CD4-positive, alpha-beta T cell treated with Interleukin-1 beta for 1 hour (primary cell): ENCODE measurements around the gene CGNL1.

Experiments
- DNase-seq, 2 donors: peaks; one replicate each; pipeline ENCODE4 v3.0.0-alpha.2; 2020 to 2022

CGNL1 gene

DNA sequence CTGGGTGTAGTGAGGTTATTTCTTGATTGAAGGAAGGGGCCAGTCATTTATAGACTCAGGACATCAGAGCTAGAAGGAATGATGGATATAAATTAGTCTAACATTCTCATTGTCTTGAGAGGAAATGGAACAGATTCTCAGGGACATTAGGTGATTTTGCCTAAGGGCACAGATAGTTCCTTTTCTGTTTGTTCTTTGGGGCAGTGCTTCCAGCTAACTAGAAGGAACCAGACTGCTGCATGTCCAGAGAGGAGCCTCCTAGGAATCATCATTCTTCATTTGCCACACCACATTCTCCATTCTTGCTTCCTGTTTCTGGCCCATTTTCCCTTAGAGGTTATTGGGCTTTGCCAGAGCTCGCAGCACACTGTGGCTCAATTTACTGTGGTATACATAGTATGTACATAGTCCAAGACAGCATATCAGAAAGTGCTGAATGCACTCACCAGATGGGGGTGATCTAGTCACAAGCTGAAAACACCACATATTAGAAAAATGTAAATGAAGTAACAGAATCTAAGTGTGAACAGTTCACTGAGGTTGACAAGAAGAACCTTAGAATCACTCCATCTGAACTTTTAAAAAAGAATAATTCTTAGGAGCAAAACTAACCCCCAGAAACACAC lies 152.7 kb downstream of the CGNL1 start:
- no peak for DNase-seq

DNA sequence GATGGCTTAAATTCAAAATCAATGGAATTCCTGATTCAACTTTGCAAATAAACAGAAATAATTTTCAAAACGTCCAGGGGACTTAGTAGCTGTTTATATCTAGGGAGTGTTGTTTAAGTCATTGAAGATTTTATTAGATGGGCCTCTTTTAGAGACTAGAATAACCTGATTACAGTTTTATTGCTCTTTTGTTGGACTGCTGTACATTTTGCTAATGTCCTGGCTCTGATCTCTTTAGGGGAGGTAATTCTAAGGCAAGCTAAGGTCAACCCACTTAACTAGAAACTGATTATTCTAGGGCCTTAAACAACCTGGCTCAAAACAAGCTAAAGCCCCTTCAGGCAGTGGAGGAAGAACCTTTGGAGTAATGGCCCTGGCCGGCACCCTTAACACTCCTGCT lies 153.4 kb downstream of the CGNL1 start:
- no peak for DNase-seq

DNA sequence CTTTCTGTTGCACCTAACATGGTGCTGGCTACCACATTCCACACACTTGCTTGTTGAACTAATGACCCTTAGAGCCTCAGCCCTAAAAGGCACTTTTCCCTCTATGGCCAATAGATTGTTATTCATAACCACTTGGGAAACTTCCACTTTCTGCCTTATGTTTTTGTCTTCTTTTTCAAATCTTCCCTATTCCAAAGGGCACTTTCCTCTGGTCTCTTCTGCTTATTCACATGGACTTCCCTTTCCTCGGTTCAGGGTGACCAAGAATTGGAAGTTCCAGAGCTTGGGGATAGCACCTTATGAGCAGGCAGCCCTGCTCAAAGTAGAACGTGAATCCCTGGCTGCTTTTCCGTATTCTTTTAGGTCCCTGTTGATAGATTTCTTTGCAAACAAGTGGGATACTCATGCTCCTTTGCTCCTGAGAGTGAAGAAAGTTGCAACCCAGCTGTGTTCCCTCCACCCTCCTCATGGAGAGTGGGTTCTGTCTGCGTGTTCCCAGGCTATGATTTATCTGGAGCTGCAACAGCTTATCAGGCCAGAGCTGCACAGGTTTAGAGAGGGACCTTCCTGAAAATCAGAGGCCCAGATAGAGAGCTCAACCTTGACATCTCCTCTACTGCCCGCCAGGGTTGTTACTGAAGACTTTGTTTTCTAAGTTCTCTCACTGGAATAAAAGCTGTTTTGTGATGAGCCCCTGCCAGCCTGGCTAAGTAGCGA lies 156.6 kb downstream of the CGNL1 start:
- DNase-seq, result no peak

DNA sequence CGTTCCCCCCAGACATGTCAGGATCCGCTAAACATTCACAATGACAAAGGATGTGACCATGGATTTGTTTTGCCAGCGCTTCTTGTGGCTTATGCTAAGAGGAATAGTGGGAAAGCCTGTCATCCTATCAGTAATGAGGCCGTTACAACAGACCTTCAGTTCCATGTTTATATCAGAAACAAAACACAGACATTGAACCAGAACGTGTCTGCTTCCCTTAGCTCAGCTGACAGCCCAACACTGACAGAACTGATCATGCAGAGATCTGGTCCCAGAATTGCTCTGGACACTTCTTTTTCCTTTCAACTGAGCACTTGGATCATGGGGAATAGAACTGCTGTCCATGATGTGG lies 157.1 kb downstream of the CGNL1 start:
- DNase-seq, result no peak

DNA sequence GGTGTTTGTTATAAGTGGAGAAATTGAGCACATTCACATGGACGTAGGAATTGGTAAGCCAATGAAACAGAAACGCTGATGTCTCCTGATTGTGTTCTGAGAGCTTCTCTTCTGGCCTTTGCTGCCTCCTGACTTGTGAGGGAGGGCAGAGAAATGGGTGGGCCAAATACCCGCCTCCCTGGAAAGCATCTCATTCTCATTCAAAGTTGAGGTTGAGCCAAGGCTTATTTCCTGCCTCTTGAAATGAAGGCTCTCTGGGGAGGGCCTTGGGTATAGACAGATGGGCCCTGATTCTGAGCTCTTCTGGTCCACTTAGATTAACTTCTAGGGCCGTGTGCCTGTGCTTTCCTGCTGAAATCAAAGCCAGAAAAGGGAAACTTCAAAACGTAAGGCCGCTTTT lies 158.0 kb downstream of the CGNL1 start:
- no peak for DNase-seq

DNA sequence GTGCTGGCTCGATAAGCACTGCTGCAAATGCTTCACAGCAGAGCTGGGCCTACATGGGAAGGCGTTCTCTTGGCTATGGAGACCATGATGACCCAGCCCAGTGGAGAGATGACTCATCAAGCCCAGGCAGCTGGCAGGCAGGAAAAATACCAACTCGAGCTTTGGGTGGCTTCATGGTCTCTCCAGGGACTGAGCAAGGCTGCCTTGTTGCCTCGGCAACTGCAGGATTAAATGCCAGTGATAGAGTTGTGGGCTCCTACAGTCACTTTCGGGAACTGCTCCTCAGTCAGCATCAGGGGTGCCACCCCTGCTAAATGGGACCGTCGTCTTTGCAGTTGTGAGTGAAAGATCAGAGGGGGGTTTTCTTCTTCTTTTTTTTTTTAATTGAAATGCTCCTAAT lies 160.8 kb downstream of the CGNL1 start:
- DNase-seq, result no peak

DNA sequence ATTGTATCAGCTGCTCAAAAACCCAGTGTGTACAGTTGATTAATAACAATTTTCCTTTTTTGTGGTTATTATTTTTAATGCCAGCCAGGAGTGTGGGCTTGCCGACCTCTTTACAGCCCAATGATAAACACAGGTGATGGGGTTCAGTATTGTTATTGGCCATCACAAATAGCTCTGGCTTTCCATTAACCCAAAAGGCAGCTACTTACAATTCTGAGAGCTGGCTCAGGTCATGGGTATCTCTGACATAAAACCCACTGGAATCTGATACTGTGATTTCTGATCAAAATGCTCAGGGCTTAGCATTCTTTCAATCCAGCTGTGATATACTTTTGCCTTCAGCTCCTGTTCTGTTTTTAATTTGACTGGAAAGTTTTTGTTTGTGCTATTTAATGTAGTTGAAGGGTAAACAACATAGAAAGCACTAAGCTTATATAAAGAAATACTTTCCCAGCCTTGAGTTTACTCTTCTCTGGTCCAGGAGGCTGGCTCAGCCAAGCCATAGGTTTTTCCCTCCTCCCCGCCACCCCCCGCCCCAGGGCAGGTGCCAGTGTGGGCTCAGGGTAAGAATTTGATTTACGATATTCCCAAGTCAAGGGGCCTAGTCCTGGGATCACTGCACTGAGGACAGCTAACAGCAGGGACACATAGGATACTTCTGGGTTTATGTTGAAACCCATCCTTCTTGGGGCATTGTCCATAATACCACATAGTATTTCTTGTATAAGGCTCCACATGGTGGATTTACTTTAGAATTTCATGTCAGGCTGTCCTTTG lies 161.4 kb downstream of the CGNL1 start:
- no peak for DNase-seq

DNA sequence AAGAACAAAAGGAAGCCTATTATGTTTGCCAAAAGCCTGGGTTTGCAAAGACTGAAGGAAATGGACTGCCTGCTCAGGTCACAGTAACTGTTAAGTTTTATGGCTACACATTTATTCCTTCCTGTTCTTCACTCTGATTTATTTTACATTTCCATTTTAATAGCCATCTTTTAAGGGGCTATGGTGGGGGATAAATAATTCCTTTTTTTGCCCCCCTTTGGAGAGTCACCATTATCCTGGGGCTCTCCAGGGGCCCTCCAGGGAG lies 161.9 kb downstream of the CGNL1 start:
- DNase-seq, result no peak

DNA sequence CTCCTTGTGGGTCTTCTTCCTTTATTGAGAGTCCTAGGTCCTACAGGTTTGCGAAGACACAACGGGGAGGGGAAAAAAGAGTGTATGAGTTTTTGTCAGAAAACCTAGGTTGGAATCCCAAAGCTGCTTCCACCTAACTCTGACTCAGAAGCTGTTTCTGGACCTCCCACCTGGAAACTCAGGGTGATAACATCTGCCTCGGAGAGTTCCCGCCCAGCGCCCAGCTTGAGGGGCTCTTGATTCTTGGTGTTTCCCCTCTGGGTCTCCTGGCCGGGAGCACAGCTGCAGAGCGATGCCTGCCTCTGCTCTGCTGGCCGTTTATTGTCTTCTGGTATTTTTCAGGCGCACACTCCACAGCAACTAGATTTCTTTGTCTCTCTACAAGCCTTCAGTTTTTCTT lies 162.5 kb downstream of the CGNL1 start:
- no peak for DNase-seq

DNA sequence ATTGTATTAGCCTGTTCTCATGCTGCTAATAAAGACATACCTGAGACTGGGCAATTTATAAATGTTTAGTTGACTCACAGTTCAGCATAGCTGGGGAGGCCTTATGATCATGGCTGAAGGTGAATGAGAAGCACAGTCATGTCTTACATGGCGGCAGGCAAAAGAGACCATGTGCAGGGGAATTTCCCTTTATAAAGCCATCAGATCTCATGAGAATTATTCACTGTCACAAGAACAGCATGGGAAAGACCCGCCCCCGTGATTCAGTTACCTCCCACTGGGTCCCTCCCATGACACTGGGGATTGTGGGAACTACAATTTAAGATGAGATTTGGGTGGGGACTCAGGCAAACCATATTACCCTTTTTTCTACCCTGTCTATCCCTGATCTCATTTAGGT lies 163.9 kb downstream of the CGNL1 start:
- DNase-seq, result no peak

DNA sequence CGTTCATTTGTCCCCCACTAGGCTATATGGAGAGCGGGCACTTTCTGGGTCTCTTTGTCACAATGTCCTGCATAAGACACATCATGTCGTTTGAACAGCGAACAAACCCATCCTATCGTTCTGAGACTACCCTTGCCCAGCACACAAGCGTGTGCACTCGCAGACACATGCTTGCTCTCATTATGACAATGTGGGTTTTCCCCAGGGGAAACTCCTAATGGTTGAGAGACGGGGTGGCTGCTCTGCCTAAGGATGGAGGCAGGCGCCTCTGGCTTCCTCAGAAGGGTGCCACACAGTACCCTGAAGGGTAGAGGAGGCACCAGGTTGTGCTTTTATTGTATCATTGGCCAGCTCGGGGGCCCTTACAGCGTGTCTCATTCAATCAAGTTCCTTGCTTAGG lies 164.4 kb downstream of the CGNL1 start:
- DNase-seq, result no peak

DNA sequence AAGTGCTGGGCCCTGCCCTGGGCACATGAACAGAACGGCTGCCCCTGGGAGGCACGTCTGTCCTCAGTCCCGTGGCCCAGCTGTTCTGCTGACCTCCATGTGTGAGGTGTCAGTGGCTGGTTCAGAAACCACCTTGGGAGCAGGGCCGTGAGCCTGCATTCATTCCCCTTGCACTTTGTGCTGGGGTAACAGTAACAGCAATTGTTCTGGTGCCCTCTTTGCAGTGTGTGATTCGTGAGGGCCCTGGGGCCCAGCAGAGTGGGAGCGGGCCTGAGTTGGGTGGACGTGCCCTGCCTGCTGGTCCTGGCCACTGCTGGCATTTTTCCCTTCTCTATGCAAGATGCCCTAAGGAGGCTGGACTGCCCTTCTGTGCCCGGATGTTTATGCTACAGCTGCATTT lies 165.0 kb downstream of the CGNL1 start:
- no peak for DNase-seq

DNA sequence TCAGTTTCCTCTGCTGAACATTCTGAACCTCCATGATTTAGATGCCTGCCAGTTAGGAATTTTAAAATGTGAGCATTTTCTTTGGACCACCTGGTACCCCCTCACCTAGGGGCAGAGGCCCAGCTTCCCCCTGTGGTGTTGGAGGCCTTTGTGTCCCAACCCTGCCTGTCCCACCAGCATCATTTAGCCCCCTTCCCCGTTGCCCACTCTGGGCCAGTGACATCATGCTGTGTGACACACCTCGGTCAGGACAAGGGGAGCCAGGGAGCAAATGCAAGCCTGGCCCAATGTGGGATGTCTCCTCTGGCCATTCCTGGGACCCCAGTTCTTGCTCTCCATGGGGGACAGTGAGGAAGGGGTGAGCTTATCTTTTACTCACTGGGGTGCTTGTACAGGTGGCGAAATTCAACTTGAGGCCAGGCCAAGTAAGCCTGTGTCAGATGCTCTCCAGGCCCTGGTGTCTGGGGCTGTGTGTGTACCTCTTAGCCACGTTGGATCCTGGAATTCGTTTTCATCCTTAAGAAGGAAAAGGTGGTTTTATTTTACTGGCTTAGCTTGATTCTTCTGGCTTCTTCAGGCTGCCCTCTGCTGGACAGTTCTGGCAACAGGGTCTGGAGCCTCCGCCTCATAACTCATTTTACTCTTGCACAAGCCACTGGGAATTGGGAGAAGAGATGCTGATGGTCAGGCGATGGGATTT lies 165.7 kb downstream of the CGNL1 start:
- DNase-seq, result no peak

DNA sequence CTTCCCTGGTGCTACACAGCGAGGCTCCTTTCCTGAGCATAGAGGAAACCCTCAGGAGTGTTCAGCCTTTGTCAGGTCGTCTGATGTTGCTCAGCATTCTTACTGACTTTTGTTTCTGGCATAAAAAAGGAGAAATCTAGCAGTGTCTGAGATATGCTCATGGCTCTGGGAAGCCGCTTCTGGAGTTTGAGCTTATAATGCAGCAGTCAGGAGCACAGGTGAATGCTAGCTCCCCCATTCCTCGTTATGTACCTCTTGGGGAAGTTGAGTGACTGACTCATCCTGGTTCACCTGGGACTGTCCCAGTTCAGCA lies 166.2 kb downstream of the CGNL1 start:
- no peak for DNase-seq

DNA sequence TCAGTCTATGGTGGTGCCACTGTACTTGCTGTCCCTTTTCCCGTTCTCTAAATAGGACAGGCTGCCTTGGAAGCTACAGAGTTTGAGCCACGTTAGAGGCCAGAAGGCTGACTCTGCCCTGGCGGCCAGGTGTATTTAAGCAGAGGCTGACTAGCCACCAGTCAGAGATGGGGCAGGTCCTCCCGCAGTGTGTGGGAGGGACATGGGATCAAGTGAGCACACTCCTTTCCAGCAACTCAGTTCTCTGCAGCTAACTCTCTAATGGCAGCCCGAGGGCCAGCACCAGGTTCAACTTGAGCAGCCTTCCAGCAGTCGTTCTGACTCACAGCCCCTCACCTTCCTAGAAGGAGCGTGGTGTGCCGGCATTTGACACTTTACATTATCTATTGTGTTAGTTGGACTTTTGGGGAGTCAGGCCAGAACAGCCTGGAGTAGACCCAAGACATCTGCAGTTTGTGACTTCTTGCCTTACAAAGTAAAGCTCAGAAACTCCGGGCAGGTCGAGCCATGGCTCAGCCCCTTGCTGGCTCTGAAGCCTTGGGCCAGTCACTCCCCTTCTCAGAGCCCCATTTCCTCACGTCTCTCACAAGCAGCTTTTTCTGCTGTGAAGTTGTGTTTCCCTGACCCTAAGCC lies 168.7 kb downstream of the CGNL1 start:
- no peak for DNase-seq

DNA sequence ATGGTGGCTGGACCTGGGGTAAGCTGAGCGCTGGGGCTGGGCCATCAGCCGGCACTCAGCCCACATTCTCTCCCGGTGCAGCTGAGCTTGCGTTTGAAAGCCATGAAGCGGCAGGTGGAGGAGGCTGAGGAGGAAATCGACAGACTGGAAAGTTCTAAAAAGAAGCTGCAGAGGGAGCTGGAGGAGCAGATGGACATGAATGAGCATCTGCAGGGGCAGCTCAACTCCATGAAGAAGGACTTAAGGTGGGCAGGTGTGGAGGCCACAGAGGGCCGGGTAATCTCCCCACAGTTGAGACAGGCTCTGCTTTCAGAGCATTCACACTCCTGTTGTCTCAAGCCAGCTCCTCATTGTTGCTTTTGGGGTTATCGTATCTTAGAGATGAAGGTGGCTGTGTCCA lies 169.7 kb downstream of the CGNL1 start:
- no peak for DNase-seq

DNA sequence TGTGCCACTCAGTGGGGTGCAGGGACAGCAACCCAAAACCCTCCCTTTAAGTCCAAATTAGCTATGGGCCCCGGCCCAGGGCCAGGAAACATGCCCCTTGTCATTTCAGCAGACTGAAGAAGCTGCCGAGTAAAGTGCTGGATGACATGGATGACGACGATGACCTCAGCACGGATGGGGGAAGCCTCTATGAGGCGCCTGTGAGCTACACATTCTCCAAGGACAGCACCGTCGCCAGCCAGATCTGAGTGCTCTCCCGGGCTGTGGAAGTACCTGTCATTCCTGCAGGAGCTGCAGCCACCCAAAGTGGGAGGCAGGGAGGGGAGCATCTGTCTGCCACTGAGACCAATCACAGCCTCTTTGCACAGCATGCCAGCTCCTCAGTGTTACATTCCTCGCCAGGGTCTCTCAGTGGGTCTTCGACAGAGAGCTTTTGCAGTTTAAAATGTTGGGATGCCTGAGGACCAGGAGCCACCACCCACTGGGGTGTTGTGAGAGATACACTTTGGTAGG lies 171.0 kb downstream of the CGNL1 start:
- no peak for DNase-seq

DNA sequence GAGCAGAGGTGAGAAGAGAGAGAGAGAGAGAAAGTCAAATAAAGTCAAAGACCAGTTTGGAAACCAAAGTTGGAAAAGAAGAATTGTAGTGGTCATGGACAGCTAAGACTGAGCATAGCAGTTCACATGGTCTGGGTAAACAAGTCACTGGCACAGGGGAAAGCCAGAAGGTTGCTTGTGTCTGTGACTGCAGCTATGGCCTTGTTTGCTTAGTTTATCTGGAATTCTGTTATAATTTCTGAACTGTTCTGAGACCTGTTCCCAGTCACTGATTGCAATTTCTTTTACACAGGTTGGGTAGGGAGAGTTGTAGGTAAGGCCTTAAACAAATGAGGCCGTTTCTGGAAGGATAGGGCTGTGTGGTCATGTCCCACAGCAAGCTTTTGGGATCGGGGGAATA lies 172.0 kb downstream of the CGNL1 start:
- no peak for DNase-seq

DNA sequence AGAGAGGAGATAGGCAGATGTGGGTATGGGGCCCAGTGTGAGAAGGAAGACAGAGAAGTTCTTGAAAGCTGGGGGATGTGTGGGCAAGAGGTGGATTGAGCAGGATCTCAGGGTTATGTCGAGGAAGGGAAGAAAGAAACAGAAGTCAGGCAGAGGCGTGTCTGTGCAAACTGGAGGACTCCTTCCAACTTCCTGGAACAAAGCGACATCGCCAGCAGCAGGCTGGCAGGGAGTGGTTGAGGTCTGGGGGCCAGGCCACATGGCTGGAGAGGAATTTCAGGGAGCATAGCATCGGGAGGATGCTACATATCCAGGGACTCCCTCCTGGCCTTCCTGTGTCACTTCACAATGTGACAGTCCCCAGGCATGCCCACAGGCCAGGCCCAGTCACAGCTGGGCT lies 172.5 kb downstream of the CGNL1 start:
- DNase-seq, result no peak

DNA sequence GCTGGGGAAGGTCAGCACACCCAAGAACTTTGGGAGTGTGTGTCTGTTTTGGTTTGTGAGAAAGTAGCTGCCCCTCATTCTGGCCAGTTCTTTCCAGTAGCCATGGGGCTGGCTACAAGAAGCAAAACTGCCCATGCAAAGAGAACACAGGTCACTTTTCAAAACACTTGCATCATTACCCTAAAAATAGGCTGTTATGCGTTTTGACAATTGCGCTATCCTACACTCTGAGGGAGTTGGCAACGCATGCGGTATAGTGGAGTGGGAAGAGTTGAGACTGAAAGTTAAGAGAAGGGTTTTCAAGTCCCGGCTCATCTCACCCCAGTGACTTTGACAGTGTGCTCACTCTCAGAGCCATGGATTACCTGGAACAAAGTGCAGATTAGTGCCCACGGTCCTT lies 173.6 kb downstream of the CGNL1 start:
- DNase-seq, result no peak

DNA sequence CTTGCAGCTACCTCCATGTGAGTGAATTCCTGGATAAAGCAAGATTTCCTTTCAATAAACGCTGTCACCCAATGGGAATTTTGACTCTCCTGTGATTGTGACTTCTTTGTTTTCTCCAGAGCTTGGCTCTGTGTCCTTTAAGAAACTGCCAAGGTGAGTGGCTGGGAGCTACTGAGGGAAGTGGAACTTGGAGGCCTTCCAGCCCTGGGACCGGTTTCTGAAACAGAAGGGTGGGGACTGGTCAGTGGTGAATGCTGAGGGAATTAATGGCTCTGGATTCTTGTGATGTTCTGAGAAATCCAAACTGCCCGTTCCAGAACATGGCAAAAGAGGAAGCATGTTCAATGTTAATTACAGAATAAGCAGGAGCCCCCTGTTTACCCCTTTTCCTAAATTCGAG lies 174.3 kb downstream of the CGNL1 start:
- DNase-seq, result no peak

DNA sequence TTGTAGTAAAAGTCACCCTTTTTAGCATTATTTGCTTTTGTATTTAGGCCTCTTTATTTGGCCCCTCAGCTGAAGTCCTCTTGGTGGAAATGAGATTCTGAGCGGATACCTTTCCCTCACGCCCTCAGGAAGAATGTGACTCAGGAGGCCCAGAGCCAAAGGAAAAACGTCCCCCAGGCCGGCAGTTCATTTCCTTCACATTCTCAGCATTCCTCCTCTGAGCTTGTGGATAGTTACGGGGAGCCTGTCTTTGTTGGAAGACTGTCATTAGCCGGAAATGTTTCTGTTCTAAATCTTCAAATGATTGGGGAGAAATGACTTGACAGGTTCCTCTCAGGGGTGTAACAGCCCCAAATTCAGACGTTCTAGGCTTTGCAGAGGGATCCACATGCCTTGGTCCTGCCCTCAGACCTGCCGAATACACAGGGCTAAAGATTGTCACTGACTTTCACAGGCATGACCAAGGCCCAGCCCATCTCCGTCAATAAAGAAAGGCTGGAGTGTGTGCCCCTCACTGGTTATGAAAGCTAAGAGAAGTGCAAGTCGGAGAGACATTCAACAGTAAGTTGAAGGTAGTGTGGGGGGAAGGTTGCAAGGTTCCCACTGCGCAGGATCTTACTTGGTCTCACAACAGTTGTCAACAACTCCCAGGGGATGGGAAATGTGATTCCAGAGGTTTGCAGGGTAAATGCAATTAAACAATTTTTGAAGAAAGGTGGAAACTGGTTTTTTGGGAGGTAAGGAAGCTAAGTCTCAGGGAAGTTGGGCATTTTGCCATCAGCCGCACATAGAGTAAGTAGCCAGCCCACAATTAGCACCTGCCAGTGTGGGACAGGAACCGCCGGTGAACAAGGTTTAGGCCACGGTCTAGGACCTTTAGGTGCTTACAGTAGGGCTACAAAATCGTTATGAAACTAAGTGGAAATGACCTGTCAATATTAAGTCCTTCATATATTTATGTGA lies 175.7 kb downstream of the CGNL1 start:
- DNase-seq, result no peak
